ACC112 (cell line): ENCODE measurements around the gene ZDHHC21.

Experiments used
- H2AFZ ChIP-seq: fragments of 200-600 bp; sonication (generic); one replicate; pipeline ENCODE4 v1.6.0; 2017; ENCODE audit warnings: antibody characterized with exemption, low read length; ENCODE audit not compliant: unreplicated experiment
- H3K27ac ChIP-seq: fragments of 200-600 bp; sonication (generic); 2 replicates; pipeline ENCODE4 v1.5.1; 2014; ENCODE audit warnings: low read depth, mild to moderate bottlenecking, antibody characterized with exemption, low read length, moderate library complexity
- H3K27me3 ChIP-seq: fragments of 200-600 bp; sonication (generic); 2 replicates; pipeline ENCODE4 v1.6.1; 2014; ENCODE audit warnings: mild to moderate bottlenecking, antibody characterized with exemption, low read length, moderate library complexity, mixed read lengths; ENCODE audit not compliant: insufficient read depth
- H3K36me3 ChIP-seq: fragments of 200-600 bp; sonication (generic); 2 replicates; pipeline ENCODE4 v1.6.1; 2016; ENCODE audit warnings: mild to moderate bottlenecking, antibody characterized with exemption, low read length, moderate library complexity, mixed read lengths; ENCODE audit not compliant: insufficient read depth
- H3K4me1 ChIP-seq: fragments of 200-600 bp; sonication (generic); one replicate; pipeline ENCODE4 v1.6.1; 2016; ENCODE audit warnings: low read length, mixed read lengths; ENCODE audit not compliant: insufficient read depth, unreplicated experiment, control insufficient read depth
- H3K4me3 ChIP-seq: fragments of 200-600 bp; sonication (generic); 2 replicates; pipeline ENCODE4 v1.5.1; 2014; ENCODE audit warnings: mild to moderate bottlenecking, low read depth, low read length
- H3K79me2 ChIP-seq: fragments of 200-600 bp; sonication (generic); one replicate; pipeline ENCODE4 v1.6.0; 2016; ENCODE audit warnings: low read length; ENCODE audit not compliant: control insufficient read depth, unreplicated experiment, insufficient read depth

The ZDHHC21 gene, protein sequence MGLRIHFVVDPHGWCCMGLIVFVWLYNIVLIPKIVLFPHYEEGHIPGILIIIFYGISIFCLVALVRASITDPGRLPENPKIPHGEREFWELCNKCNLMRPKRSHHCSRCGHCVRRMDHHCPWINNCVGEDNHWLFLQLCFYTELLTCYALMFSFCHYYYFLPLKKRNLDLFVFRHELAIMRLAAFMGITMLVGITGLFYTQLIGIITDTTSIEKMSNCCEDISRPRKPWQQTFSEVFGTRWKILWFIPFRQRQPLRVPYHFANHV

GRCh38 chr9:14693251-14693861, at the start of gene ZDHHC21:
ZDHHC21 (minus strand) TSS chr9:14693432; CDS start chr9:14674340, 19,092 bp downstream.
- H3K4me3 ChIP-seq = peak within 1 kb of the TSS; percentile 78
- H3K4me1 ChIP-seq = peaks cover 23% of the 10 kb centered on the region
- H3K36me3 ChIP-seq = peaks cover 7% of the 10 kb centered on the region; the same call in 1 of the 2 replicates
- H3K27me3 ChIP-seq = peaks cover 33% of the 10 kb centered on the region
- peaks cover 18% of the 10 kb centered on the region for H3K79me2 ChIP-seq
- no peak within 1 kb of the TSS for H3K27ac ChIP-seq
- H2AFZ ChIP-seq = peak within 1 kb of the TSS; percentile 63

- H3K27ac ChIP-seq = no peak overlapping the region
- peaks cover 19% of the 10 kb centered on the region for H3K27me3 ChIP-seq
- no peaks in the 10 kb centered on the region for H3K36me3 ChIP-seq
- H3K4me3 ChIP-seq = no peak overlapping the region
- no peaks in the 10 kb centered on the region for H3K4me1 ChIP-seq
- H2AFZ ChIP-seq = no peak overlapping the region
- H3K79me2 ChIP-seq = no peaks in the 10 kb centered on the region
Measured at GRCh38 chr9:14741369-14741768, 48.1 kb upstream of the ZDHHC21 start.

DNA sequence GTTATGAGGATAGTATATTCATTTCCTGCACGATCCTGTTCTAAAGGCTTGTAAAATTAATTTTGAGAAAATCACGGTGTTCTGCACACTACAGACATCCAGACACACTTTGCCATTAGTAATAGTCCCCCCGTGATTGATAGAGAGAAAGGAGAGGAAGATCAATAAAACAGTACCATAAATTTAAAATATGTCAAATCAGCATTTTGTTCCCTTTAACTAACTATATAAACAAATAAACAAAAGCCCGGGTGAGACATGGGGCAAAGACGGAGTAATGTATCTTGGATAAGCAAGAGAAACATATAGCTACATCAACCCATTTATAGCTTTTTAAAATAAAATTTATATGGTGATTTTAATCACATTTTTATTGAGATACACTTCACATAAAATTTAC, 39.9 kb upstream of the ZDHHC21 start:
- Histone ChIP-seq H3K79me2 (no peaks in the 10 kb centered on the region), H2AFZ (no peak overlapping the region), H3K36me3 (no peaks in the 10 kb centered on the region), H3K27ac (no peak overlapping the region), H3K27me3 (peaks cover 56% of the 10 kb centered on the region), H3K4me1 (no peaks in the 10 kb centered on the region), H3K4me3 (no peak overlapping the region)

DNA sequence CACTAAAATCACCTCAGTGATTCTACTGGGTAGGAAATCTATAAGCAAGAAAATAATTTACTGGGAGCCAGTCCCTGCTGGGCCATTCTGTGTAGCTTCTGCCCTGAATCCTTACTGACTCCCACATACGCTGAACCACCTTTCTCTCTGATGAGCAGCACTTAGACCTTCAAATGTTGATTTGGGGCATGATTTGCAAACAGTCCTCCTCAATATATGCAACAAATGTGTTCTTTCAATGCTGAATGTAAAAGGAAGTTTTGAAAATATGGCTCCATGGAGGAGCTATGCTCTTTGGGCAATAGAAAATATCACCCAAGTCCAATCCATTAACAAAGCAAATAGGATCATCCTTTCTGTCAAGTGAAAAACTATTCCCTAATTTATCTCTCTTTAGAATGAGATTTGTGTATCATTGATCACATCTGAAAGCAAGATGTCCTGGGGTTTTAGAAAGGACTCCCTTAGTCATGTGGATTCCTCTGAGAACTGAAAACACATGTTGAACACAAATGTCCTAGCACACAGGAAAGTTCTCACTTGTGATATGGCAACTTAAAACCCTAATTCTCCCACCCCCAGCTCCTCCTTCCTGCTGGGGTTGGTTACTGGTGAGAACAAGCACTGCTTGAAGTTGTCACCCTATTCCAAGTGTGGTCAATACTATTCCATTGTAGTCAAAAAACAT, 38.2 kb upstream of the ZDHHC21 start:
- Histone ChIP-seq H3K4me3 (no peak overlapping the region), H3K79me2 (no peaks in the 10 kb centered on the region), H3K36me3 (no peaks in the 10 kb centered on the region), H3K27me3 (peaks cover 42% of the 10 kb centered on the region), H3K4me1 (no peaks in the 10 kb centered on the region), H3K27ac (no peak overlapping the region), H2AFZ (no peak overlapping the region)

DNA sequence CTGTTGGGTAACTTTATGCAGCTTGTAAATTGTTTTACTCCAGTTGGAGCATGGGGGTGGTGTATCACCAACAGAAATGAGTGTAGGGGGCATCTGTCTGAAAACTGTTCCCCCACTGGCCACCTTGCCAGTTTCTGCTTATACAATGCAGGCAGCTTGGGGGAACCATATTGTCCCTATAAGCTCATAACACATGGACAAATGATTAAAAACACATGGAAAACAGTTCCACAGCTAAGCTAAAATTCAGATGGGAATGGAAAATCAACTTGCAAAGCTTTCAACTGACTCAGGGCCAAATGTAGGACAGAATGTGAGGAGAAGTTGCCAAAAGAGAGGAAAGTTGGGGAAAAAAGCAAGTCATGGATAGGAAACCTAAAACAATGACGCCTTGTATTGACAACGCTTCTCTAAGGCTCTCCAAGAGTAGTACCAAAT, 37.2 kb upstream of the ZDHHC21 start:
- H3K79me2 ChIP-seq = no peaks in the 10 kb centered on the region
- H3K36me3 ChIP-seq = no peaks in the 10 kb centered on the region
- H3K4me1 ChIP-seq = no peaks in the 10 kb centered on the region
- H3K27me3 ChIP-seq = peaks cover 40% of the 10 kb centered on the region
- H2AFZ ChIP-seq = no peak overlapping the region
- no peak overlapping the region for H3K4me3 ChIP-seq
- no peak overlapping the region for H3K27ac ChIP-seq

- Histone ChIP-seq H3K79me2 (no peaks in the 10 kb centered on the region), H3K27ac (no peak overlapping the region), H3K4me1 (no peaks in the 10 kb centered on the region), H3K4me3 (no peak overlapping the region), H3K27me3 (peaks cover 64% of the 10 kb centered on the region), H3K36me3 (no peaks in the 10 kb centered on the region), H2AFZ (no peak overlapping the region)
Measured at GRCh38 chr9:14723301-14723700, 30.1 kb upstream of the ZDHHC21 start.

DNA sequence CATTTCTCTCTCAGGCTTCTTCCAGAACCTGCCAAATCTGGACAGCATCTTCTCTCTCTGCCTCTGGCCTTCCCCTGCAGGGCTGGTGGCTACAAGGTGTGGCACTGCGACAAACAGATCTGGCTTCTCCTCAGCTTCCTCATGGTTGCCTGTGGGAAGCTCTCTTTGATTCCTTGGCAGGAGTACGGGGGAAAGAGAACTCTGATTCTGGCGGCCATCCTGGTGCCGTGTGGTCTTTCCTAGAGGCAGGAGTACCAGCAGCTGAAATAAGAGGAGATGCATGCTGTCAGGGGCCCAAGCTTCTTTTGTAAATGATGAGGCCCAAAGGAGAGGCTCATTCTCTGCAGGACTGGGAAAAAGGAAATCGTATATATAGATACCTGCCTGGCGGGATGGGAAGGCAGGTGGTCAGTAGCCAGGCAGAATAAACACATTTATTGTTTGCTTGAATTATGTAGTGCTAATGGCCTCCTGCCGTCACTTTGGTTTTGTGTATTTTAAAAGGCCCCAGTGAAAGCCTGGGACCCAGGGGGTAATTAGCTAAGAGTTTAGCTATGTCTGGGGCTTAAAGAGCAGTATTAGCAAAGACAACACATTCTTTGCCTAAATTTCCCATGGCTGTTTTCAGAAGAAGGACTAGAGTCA, 29.3 kb upstream of the ZDHHC21 start, which contains the start of gene CER1:
Gene CER1 (minus strand): TSS at position 343 of the 645 bp plus-strand sequence. CDS start 61 bp downstream, at position 282.
- Histone ChIP-seq H3K4me3 (no peak within 1 kb of the TSS), H3K79me2 (no peaks in the 10 kb centered on the region)

GRCh38 chr9:14719231-14719923, 26.1 kb upstream of the ZDHHC21 start:
- H2AFZ ChIP-seq = no peak overlapping the region
- H3K4me3 ChIP-seq = no peak overlapping the region
- no peaks in the 10 kb centered on the region for H3K4me1 ChIP-seq
- no peaks in the 10 kb centered on the region for H3K79me2 ChIP-seq
- no peak overlapping the region for H3K27ac ChIP-seq
- H3K36me3 ChIP-seq = no peaks in the 10 kb centered on the region
- H3K27me3 ChIP-seq = peaks cover 68% of the 10 kb centered on the region

More for the DNA sequence above, 29.3 kb upstream of the ZDHHC21 start, which contains the start of gene CER1:
- H3K27ac ChIP-seq = no peak within 1 kb of the TSS
- H3K27me3 ChIP-seq = peaks cover 71% of the 10 kb centered on the region
- H3K36me3 ChIP-seq = no peaks in the 10 kb centered on the region
- no peaks in the 10 kb centered on the region for H3K4me1 ChIP-seq
- no peak within 1 kb of the TSS for H2AFZ ChIP-seq

GRCh38 chr9:14715102-14715501, 21.9 kb upstream of the ZDHHC21 start:
- Histone ChIP-seq H2AFZ (no peak overlapping the region), H3K27me3 (peaks cover 37% of the 10 kb centered on the region), H3K4me1 (no peaks in the 10 kb centered on the region), H3K36me3 (no peaks in the 10 kb centered on the region), H3K4me3 (no peak overlapping the region), H3K79me2 (no peaks in the 10 kb centered on the region), H3K27ac (no peak overlapping the region)

DNA sequence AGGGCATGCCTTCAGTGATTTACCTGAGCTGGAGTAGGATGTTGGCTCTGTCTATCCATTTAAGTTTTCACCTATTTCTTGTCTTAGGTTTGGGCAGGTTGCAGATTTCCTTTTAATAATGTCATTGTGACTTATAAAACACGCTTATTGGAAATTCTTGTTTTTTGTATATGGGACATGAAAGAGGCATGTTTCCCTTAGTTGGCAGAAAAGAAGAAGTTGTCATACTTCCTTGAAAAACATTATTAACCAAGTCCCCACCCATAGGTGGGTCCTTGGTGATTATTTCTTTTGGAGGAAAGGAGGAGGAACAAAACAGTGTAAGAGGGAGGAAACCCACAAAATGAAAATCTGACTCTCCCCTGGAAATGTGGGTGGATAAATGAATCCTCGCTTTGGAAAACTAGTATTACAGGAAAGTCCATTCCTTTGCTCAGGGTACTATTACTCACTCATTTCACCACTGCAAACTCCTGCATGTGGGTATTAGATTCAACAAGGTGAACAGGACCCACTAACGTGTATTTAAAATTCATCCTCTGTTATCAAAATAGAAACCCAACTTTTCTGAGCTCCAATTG, 20.0 kb upstream of the ZDHHC21 start:
- peaks cover 21% of the 10 kb centered on the region for H3K27me3 ChIP-seq
- no peaks in the 10 kb centered on the region for H3K36me3 ChIP-seq
- H3K4me1 ChIP-seq = no peaks in the 10 kb centered on the region
- H2AFZ ChIP-seq = no peak overlapping the region
- H3K79me2 ChIP-seq = no peaks in the 10 kb centered on the region
- H3K4me3 ChIP-seq = no peak overlapping the region
- H3K27ac ChIP-seq = no peak overlapping the region
